GM23338 (cell line): ENCODE measurements around the gene EFR3B. TPM values are rescaled to one million over a fixed set of nuclear protein-coding genes. Genes with fewer than 3 reads are reported as not detected.

Source experiments
- ATAC-seq: fragments of 200-7000 bp; cut with Tn5 transposase; 3 replicates; pipeline ENCODE4 v1.9.1; 2020
- DNase-seq: peaks from one replicate; pipeline ENCODE4 v3.0.0-alpha.2; 2015; ENCODE audit warnings: low spot score
- H2AFZ ChIP-seq: fragments of 200-600 bp; sonication (generic); 2 replicates; pipeline ENCODE4 v1.8.0; 2016; ENCODE audit warnings: antibody characterized with exemption, mild to moderate bottlenecking, moderate library complexity
- H3F3A ChIP-seq: fragments of 200-600 bp; sonication (generic); replicated peaks from 2 replicates; pipeline ENCODE4 v1.8.0; 2017; ENCODE audit warnings: antibody characterized with exemption, mixed run types, low read depth
- H3K27ac ChIP-seq: fragments of 200-600 bp; sonication (generic); 2 replicates; pipeline ENCODE4 v1.6.1; 2016; ENCODE audit warnings: low read depth
- H3K27me3 ChIP-seq: fragments of 200-600 bp; sonication (generic); 2 replicates; pipeline ENCODE4 v1.8.0; 2016; ENCODE audit warnings: mild to moderate bottlenecking, mixed run types, moderate library complexity; ENCODE audit not compliant: insufficient read depth
- H3K36me3 ChIP-seq: fragments of 200-600 bp; sonication (generic); 2 replicates; pipeline ENCODE4 v1.8.0; 2016; ENCODE audit warnings: mild to moderate bottlenecking; ENCODE audit not compliant: insufficient read depth
- H3K4me1 ChIP-seq: fragments of 200-600 bp; sonication (generic); 2 replicates; pipeline ENCODE4 v1.8.0; 2016; ENCODE audit warnings: mild to moderate bottlenecking, moderate library complexity; ENCODE audit not compliant: insufficient read depth
- H3K4me2 ChIP-seq: fragments of 200-600 bp; sonication (generic); 2 replicates; pipeline ENCODE4 v1.7.1; 2017; ENCODE audit warnings: mixed run types
- H3K4me3 ChIP-seq: fragments of 200-600 bp; sonication (generic); 2 replicates; pipeline ENCODE4 v1.6.1; 2016; ENCODE audit warnings: mixed run types
- H3K79me2 ChIP-seq: fragments of 200-600 bp; sonication (generic); replicated peaks from 2 replicates; pipeline ENCODE4 v1.8.0; 2017; ENCODE audit warnings: mild to moderate bottlenecking; ENCODE audit not compliant: insufficient read depth
- H3K9me2 ChIP-seq: fragments of 200-600 bp; sonication (generic); 2 replicates; pipeline ENCODE4 v1.8.0; 2017; ENCODE audit not compliant: insufficient read depth
- H4K20me1 ChIP-seq: fragments of 200-600 bp; sonication (generic); replicated peaks from 2 replicates; pipeline ENCODE4 v1.8.0; 2017; ENCODE audit warnings: mild to moderate bottlenecking; ENCODE audit not compliant: insufficient read depth
- H3K27ac Mint-ChIP-seq: 2 replicates; pipeline ENCODE4 v1.8.0; 2020; ENCODE audit warnings: inconsistent platforms, mild to moderate bottlenecking, moderate library complexity, mixed read lengths
- H3K27me3 Mint-ChIP-seq: 3 replicates; pipeline ENCODE4 v1.8.0; 2022; ENCODE audit warnings: low read depth, mild to moderate bottlenecking, moderate library complexity, mixed read lengths, inconsistent platforms; ENCODE audit not compliant: insufficient read depth, poor library complexity
- H3K36me3 Mint-ChIP-seq: 3 replicates; pipeline ENCODE4 v1.8.0; 2021; ENCODE audit warnings: low read depth, mild to moderate bottlenecking, inconsistent platforms, moderate library complexity, mixed read lengths
- H3K4me1 Mint-ChIP-seq: 3 replicates; pipeline ENCODE4 v1.8.0; 2020; ENCODE audit warnings: mild to moderate bottlenecking, inconsistent platforms, mixed read lengths
- H3K4me3 Mint-ChIP-seq: 3 replicates; pipeline ENCODE4 v1.8.0; 2021; ENCODE audit warnings: moderate library complexity, mild to moderate bottlenecking, inconsistent platforms, mixed read lengths
- H3K9me3 Mint-ChIP-seq: 3 replicates; pipeline ENCODE4 v1.8.0; 2020; ENCODE audit warnings: moderate library complexity, mild to moderate bottlenecking, inconsistent platforms, mixed read lengths
- CREB1 ChIP-seq: fragments of 250-450 bp; sonication (Bioruptor Pico); IDR thresholded peaks from 2 replicates; pipeline ENCODE4 v1.5.0; 2020; ENCODE audit warnings: low read depth, mild to moderate bottlenecking, moderate library complexity
- CTCF ChIP-seq, 2 experiments: fragments of 200-600 bp in 1 of 2; sonication (generic) in 1 of 2; conservative IDR thresholded peaks; 2 replicates each; pipeline versions ENCODE4 v1.5.1 to v1.6.1; 2016 to 2017; ENCODE audit warnings: antibody characterized with exemption in 2 of 2, low read depth in 2 of 2, mild to moderate bottlenecking in 2 of 2, moderate library complexity in 1 of 2
- ETS1 ChIP-seq: IDR thresholded peaks from 2 replicates; pipeline ENCODE4 v1.6.1; 2016; ENCODE audit warnings: antibody characterized with exemption
- EZH2 ChIP-seq: fragments of 200-600 bp; sonication (generic); IDR thresholded peaks from one replicate; pipeline ENCODE4 v1.8.0; 2017; ENCODE audit warnings: antibody characterized with exemption, mild to moderate bottlenecking, low read depth; ENCODE audit not compliant: unreplicated experiment
- EZH2phosphoT487 ChIP-seq: fragments of 200-600 bp; sonication (generic); IDR thresholded peaks from one replicate; pipeline ENCODE4 v1.8.1; 2018; ENCODE audit warnings: antibody characterized with exemption; ENCODE audit not compliant: unreplicated experiment
- JUNB ChIP-seq: IDR thresholded peaks from one replicate; pipeline ENCODE4 v1.6.1; 2016; ENCODE audit warnings: antibody characterized with exemption; ENCODE audit not compliant: unreplicated experiment
- NANOG ChIP-seq: IDR thresholded peaks from 2 replicates; pipeline ENCODE4 v1.6.1; 2016; ENCODE audit warnings: antibody characterized with exemption, borderline replicate concordance
- POLR2AphosphoS5 ChIP-seq: IDR thresholded peaks from 2 replicates; pipeline ENCODE4 v1.6.1; 2016; ENCODE audit warnings: antibody characterized with exemption, low read depth
- STAT1 ChIP-seq: IDR thresholded peaks from one replicate; pipeline ENCODE4 v1.6.1; 2016; ENCODE audit warnings: antibody characterized with exemption; ENCODE audit not compliant: unreplicated experiment
- ZNF114 ChIP-seq: fragments of 250-450 bp; sonication (Bioruptor Pico); IDR thresholded peaks from 2 replicates; pipeline ENCODE4 v1.5.0; 2020; ENCODE audit warnings: mild to moderate bottlenecking, moderate library complexity
- ZNF331 ChIP-seq: fragments of 250-450 bp; sonication (Bioruptor Pico); IDR thresholded peaks from 2 replicates; pipeline ENCODE4 v1.5.0; 2020; ENCODE audit warnings: low read depth, mild to moderate bottlenecking, moderate library complexity
- polyA plus RNA-seq: library from polyadenylated mRNA; unstranded; fragments of >200 nt; fragmentation: Nextera tagmentation; extraction: Ambion mirVana; gene quantifications from 2 replicates; pipeline ENCODE4 v1.2.1, GENCODE V29; 2016
- total RNA-seq: library from RNA; depleted of rRNA; stranded (reverse); fragments of >200 nt; shearing (Covaris generic); gene quantifications from 2 replicates; pipeline ENCODE4 v1.2.3, GENCODE V29; 2014
- TF ChIP-seq, protein P1 (sequence below): IDR thresholded peaks from one replicate; pipeline ENCODE4 v1.6.1; 2018; ENCODE audit warnings: antibody characterized with exemption; ENCODE audit not compliant: unreplicated experiment

The EFR3B gene
- total and polyA plus RNA-seq, 2 experiments from 2014 or later = 3.3 to 10.7 TPM

GRCh38 chr2:25076749-25077148, 34.9 kb downstream of the EFR3B start:
- no peak for DNase-seq
- no peaks in the 10 kb centered on the region for H3K27me3 ChIP-seq

DNA sequence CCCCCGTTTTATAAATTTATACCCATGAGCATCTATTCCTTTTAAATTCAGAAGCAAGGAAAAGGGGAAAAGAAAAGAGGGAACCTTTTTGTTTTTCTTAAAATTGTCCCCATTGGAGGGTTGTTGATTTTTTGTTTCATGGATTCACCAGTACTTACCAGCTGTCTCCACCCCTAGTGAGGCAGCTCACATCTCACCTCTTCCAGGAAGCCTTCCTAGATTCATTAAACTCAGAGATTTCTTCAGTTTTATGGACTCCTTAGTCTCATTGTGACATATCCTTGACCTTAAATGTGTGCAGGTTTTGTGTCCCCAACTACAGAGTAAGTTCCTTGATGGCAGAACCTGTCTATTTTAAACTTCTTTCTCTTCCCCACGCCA, 35.9 kb downstream of the EFR3B start:
- no peak overlapping the region for H3K4me2 ChIP-seq
- H3K9me2 ChIP-seq = no peaks in the 10 kb centered on the region; the same call in 1 of the 2 replicates
- H3K4me3 ChIP-seq = no peak overlapping the region
- no peak overlapping the region for H2AFZ ChIP-seq
- H3K27me3 ChIP-seq = no peaks in the 10 kb centered on the region
- H3K36me3 ChIP-seq = no peaks in the 10 kb centered on the region
- no peaks in the 10 kb centered on the region for H3K27me3 Mint-ChIP-seq
- H3K36me3 Mint-ChIP-seq = no peaks in the 10 kb centered on the region
- H3F3A ChIP-seq = no peaks in the 10 kb centered on the region
- H3K27ac Mint-ChIP-seq = no peak overlapping the region
- no peak overlapping the region for H3K27ac ChIP-seq
- H3K9me3 Mint-ChIP-seq = no peaks in the 10 kb centered on the region; the same call in 2 of the 3 replicates
- no peaks in the 10 kb centered on the region for H3K4me1 ChIP-seq
- H3K4me3 Mint-ChIP-seq = no peak overlapping the region
- peaks cover 8% of the 10 kb centered on the region for H4K20me1 ChIP-seq
- H3K79me2 ChIP-seq = no peaks in the 10 kb centered on the region
- no peak for DNase-seq
- ATAC-seq = no peak
- peaks cover 10% of the 10 kb centered on the region for H3K4me1 Mint-ChIP-seq
- TF ChIP-seq NANOG (no peak), POLR2AphosphoS5 (no peak), EZH2 (no peak), STAT1 (no peak), ZNF114 (CRISPR knock-in tag) (no peak), JUNB (no peak), CREB1 (CRISPR knock-in tag) (no peak), ETS1 (no peak), CTCF (conservative IDR thresholded peaks at IDR 0.05; ENCODE audit: low read depth in 2 of 2) (no peak), EZH2phosphoT487 (no peak)
- TF ChIP-seq, protein P1, sequence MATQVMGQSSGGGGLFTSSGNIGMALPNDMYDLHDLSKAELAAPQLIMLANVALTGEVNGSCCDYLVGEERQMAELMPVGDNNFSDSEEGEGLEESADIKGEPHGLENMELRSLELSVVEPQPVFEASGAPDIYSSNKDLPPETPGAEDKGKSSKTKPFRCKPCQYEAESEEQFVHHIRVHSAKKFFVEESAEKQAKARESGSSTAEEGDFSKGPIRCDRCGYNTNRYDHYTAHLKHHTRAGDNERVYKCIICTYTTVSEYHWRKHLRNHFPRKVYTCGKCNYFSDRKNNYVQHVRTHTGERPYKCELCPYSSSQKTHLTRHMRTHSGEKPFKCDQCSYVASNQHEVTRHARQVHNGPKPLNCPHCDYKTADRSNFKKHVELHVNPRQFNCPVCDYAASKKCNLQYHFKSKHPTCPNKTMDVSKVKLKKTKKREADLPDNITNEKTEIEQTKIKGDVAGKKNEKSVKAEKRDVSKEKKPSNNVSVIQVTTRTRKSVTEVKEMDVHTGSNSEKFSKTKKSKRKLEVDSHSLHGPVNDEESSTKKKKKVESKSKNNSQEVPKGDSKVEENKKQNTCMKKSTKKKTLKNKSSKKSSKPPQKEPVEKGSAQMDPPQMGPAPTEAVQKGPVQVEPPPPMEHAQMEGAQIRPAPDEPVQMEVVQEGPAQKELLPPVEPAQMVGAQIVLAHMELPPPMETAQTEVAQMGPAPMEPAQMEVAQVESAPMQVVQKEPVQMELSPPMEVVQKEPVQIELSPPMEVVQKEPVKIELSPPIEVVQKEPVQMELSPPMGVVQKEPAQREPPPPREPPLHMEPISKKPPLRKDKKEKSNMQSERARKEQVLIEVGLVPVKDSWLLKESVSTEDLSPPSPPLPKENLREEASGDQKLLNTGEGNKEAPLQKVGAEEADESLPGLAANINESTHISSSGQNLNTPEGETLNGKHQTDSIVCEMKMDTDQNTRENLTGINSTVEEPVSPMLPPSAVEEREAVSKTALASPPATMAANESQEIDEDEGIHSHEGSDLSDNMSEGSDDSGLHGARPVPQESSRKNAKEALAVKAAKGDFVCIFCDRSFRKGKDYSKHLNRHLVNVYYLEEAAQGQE = no peak

More at GRCh38 chr2:25076749-25077148, 34.9 kb downstream of the EFR3B start:
- Histone ChIP-seq H3K9me2 (no peaks in the 10 kb centered on the region; the same call in 1 of the 2 replicates), H4K20me1 (peaks cover 5% of the 10 kb centered on the region), H3K79me2 (no peaks in the 10 kb centered on the region), H3K27ac (no peak overlapping the region), H3K4me2 (no peak overlapping the region), H3K4me1 (no peaks in the 10 kb centered on the region), H3K4me3 (no peak overlapping the region), H3K36me3 (no peaks in the 10 kb centered on the region), H2AFZ (no peak overlapping the region), H3F3A (no peaks in the 10 kb centered on the region)
- Mint-ChIP-seq H3K27me3 (no peaks in the 10 kb centered on the region), H3K27ac (no peak overlapping the region), H3K9me3 (no peaks in the 10 kb centered on the region; the same call in 2 of the 3 replicates), H3K36me3 (no peaks in the 10 kb centered on the region), H3K4me3 (no peak overlapping the region), H3K4me1 (peaks cover 12% of the 10 kb centered on the region)
- ATAC-seq = no peak
- TF ChIP-seq POLR2AphosphoS5 (no peak), NANOG (no peak), CTCF (conservative IDR thresholded peaks at IDR 0.05; ENCODE audit: low read depth in 2 of 2) (no peak), CREB1 (CRISPR knock-in tag) (no peak), ZNF331 (CRISPR knock-in tag) (no peak), STAT1 (no peak), EZH2phosphoT487 (no peak), EZH2 (no peak), ZNF114 (CRISPR knock-in tag) (no peak)
